ENCODE measurements around the gene MYOM1.

Gene MYOM1

DNA sequence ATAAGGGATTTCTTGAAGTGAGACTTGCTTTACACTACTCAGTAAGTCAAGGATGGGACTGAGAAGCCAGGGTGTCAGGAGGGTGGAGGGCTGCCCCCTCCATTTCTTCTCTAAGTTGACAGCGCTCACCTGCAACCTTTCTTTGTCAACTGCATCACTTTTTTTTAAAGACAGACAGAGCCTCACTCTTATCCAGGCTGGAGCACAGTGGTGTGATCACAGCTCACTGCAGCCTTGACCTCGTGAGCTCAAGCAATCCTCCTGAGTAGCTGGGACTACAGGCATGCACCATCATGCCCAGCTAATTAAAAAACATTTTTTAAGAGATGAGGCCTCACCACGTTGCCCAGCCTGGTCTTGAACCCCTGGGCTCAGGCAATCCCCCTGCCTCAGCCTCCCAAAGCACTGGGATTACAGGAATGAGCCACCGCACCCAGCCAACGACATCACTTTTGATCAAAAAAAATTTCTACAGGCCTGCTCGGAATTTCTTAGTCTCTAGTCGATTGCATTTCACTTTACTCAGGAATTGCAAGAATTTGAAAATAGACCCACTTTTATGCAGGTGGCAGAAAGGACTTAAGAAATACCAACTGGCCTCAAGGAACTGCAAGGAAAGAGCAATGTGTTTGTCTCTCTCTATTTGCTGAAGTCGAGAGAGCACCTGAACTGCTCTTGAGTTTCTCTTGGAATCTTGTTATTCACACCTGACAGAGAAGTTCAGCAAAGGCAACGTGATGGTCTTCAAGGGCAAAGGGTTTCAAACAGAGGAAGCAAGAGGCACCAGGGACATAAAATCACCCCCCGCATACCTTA, 101.4 kb downstream of the MYOM1 start:
- DNase-seq (ENCODE audit: low spot score): no peak

DNA sequence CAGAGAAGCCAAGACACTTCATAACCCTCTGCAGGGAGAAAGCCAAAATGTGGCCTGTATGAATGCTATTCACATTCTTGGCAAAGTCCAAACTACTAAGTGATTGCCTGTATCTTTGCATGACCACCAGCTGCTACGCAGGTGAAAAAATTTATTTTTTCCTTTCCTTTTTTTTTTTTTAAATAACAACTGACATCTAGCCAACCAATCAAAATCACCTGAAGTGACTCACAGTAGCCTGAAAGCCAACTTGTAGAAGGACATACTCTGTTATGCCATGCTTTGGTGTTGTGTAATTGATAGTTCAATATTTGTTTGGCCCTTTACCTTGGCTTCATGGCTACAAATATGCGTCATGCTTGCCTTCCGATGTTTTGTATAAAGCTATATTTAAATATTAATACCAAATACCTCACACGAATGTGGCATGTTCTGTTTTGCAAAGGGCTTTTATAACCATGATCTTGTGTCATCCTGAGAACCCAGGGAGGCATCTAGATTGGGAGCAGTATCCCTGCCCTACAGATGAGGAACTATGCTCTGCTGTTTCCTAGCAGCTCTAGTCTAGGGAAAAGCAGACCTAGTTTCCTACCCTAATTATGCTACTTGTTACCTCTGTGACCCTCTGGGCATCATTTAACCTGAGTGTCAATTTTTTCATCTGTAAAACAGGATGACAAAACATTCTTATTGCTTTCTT, 102.1 kb downstream of the MYOM1 start:
- no peak for DNase-seq (ENCODE audit: low spot score)

GRCh38 chr18:3115447-3116030, 104.2 kb downstream of the MYOM1 start:
- peak; percentile 45 for DNase-seq (ENCODE audit: low spot score)

GRCh38 chr18:3114451-3114850, 105.3 kb downstream of the MYOM1 start:
- no peak for DNase-seq (ENCODE audit: low spot score)

GRCh38 chr18:3114026-3114425, 105.7 kb downstream of the MYOM1 start:
- DNase-seq (ENCODE audit: low spot score): peak; percentile 62

DNA sequence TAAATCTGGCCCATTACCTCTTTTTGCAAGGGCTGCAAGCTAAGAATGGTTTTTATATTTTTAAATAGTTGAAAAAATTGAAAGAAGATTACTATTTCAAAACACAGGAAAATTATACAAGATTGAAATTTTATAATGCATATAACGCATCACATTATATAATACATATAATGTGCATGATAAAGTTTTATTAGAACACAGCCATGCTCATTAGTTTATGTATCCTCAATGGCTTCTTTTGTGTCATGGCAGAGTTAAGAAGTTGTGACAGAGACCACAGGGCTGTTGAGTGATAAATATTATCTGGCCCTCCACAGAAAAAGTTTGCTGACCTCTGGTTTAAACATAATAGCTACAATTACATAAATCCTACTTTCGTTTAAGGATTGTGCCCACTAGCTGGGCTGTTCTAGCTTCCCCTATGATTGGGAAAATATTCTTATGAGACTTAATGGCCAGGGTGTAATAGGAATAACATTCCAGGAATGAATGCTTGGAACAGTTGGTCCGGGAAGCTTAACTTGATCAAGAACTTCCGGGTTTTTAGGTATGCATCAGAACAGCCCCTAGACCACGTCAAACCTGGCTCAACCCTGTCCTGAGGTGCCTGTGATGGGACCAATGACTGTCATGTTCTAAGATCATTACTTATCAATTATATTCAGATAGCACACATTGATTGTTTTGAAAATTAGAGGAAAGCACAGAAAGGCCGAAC, 108.1 kb downstream of the MYOM1 start:
- no peak for DNase-seq (ENCODE audit: low spot score)

DNA sequence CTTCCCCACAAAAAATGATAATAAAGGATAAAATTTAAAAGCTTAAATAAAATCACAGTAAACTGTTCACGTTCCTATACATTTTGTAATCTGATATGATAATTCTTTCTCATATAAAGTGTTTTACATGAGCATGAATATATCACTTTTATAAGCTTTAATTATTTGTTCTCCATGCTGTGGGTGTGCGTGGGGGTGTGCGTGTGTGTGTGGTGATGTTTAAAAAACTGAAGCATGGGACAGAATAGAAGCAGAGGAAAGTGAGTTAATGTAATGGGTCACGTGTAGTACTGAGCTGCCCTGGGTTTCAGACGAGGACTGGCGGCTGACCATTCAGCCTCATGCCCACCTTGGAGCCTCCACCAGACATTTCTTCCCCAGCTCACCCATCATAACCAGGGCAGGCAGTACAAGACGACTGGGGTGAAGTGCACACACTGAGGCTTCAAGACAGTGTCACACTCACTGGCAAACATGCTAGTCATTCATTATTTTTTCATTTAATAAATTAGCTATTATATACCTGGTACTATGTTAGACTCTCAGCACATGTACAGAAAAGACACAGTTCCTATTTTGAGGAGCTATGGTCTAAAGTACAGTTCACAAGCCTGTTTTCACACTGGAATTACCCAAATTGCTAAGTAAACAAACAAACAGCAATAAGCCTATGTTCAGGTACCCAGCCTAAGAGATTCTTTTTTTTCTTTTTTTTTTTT, 109.6 kb downstream of the MYOM1 start:
- no peak for DNase-seq (ENCODE audit: low spot score)

DNA sequence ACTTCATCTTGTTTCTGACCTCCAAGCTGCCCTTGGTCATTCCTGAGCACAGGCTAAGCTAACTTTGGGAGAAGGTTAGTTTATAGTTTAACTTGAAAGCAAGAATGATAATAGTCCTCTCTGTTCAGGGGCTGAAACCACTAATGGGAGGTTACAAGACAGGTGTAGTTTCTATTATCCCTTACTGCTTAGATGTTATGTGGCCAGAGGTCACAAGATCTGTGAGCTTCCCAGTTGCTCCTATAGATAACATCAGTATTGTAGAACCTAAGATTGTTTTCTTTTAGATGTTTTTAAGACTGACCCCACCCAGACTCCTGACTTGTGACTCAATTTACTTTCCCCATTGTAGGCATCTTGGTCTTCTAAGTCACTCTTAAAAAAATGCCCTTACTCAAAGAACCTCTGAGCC, 112.0 kb downstream of the MYOM1 start:
- no peak for DNase-seq (ENCODE audit: low spot score)

DNA sequence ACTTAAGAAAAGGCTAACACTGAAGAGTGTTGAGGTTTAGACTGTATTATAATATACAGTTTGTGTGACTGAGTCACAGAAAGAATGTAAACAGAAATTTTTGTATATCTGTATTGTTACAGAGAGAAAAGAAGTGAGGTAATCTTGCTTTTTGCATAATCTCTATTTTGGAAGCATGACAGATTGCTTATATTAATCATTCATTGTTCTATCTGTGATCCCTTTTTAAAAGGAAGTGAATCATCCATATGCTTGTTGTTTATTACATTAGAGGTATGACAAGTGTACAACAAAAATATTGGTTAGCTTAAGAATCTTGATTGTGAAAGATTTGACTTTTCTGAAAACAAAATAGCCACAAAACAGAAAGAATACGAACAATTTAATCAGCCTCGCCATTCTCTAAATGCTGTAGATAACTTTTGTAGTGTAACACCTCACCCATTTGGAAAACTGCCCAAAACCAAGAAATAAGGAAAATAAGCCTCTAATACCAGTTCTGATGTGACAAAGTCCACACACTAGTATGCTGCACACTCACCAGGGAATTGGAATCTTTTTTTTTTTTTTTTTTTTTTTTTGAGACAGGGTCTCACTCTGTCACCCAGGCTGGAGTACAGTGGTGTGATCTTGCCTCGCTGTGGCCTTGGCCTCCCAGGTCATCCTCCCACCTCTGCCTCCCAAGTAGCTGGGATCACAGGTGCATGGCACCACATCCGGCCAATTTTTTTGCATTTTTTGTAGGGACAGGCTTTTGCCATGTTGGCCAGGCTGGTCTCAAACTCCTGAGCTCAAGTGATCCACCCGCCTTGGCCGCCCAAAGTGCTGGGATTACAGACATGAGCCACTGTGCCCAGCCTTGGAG, 115.3 kb downstream of the MYOM1 start:
- peak; percentile 62 for DNase-seq (ENCODE audit: low spot score)

DNA sequence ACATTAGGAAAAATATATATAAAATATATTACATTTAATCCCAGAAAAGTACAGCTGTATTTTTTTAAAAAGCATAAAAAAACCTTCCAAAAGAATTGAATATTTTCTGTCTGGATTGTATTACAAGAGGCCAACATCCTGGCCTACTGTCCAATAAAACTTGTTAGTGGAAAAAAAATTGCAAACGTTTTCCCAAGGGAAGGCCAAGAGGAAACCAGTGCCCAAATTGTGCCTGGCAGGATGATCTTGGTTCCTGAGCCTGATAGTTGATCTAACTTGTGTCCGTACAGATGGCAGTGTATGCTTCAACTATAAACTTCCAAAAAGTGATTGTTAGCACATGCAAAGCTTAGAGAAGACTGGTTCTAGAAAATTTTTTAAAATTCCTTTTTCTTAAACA, 116.2 kb downstream of the MYOM1 start:
- no peak for DNase-seq (ENCODE audit: low spot score)

- no peak for DNase-seq (ENCODE audit: low spot score)
These were observed 116.8 kb downstream of the MYOM1 start for GRCh38 chr18:3102983-3103382.

DNA sequence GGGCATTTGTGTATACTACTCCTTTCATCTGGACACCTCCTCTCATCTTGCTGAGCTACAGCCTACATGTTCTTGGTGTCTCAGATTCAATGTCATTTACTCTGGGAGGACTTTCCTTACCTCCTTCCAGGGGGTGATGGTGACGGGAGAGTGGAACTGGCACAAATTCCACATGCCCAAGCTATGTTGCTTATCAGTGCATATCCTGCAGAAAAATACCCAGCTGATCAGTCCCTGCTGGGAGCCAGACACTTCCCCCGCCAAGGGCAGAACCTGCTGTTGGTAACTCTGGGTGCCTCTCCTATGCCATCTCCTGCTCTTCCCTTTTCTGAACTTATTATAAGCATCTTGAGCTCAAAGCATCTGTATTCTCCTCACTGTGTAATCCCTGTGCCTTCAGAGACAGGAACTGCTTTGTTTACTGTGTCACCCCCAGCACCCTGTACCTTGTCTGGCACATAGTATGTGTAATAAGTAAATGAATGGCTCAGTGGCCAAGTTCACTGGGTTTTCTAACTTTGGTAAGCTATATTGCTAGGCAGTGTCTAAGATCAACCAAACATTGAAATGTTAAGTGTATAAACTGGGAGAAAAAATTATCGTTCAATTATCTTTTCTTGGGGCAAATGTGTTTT, 119.2 kb downstream of the MYOM1 start:
- peak; percentile 86 for DNase-seq (ENCODE audit: low spot score)

GRCh38 chr18:3099327-3099726, 120.4 kb downstream of the MYOM1 start:
- no peak for DNase-seq (ENCODE audit: low spot score)

- no peak for DNase-seq (ENCODE audit: low spot score)
These were observed 122.7 kb downstream of the MYOM1 start for GRCh38 chr18:3097082-3097481.

DNA sequence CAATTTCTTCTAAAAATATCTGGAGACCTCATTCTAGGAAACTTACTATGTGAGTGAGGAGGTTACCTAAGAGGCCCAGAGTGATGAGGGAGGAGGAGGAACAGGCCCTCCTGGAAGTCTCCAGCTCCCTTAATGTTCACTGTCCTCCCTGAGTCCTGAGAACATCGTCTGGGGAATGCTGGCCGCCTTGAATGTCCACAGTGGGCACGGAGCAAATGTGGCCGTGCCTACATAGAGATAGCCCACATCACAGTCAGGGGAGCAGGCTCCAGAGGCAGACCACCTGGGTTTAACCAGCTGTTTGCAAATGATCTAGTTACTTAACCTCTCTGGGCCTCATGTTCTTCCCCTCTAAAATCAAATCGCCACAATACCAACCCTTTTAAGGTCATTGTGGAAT, 123.8 kb downstream of the MYOM1 start:
- no peak for DNase-seq (ENCODE audit: low spot score)

DNA sequence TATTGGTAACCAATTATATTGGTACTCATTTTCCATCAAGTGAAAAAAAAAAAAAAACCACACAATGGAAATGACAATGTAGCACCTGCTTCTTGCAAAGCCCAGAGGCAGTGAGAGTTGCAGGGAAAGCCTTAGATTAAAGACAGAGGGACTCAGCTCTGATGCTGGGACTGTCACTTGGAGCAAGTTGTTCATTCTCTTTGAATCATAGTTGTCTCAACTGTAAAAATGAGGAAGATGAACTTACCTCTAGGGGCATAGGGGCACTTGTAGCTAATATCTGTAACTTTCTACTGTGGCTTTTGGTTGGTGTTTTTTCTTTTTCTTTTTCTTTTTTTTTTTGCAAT, 125.5 kb downstream of the MYOM1 start:
- DNase-seq (ENCODE audit: low spot score): no peak

GRCh38 chr18:3093624-3094337, 126.0 kb downstream of the MYOM1 start:
- DNase-seq (ENCODE audit: low spot score): no peak

GRCh38 chr18:3092727-3093126, 127.0 kb downstream of the MYOM1 start:
- DNase-seq (ENCODE audit: low spot score): no peak

- DNase-seq (ENCODE audit: low spot score): no peak
These were observed 130.2 kb downstream of the MYOM1 start for GRCh38 chr18:3089579-3089978.

GRCh38 chr18:3088449-3088848, 131.3 kb downstream of the MYOM1 start:
- no peak for DNase-seq (ENCODE audit: low spot score)
